ENCODE data around the gene RIN3.

GRCh38 chr14:92704821-92705220 is 191.2 kb downstream of the RIN3 start:
- TF ChIP-seq, protein P1, sequence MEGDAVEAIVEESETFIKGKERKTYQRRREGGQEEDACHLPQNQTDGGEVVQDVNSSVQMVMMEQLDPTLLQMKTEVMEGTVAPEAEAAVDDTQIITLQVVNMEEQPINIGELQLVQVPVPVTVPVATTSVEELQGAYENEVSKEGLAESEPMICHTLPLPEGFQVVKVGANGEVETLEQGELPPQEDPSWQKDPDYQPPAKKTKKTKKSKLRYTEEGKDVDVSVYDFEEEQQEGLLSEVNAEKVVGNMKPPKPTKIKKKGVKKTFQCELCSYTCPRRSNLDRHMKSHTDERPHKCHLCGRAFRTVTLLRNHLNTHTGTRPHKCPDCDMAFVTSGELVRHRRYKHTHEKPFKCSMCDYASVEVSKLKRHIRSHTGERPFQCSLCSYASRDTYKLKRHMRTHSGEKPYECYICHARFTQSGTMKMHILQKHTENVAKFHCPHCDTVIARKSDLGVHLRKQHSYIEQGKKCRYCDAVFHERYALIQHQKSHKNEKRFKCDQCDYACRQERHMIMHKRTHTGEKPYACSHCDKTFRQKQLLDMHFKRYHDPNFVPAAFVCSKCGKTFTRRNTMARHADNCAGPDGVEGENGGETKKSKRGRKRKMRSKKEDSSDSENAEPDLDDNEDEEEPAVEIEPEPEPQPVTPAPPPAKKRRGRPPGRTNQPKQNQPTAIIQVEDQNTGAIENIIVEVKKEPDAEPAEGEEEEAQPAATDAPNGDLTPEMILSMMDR (conservative IDR thresholded peaks at IDR 0.05; ENCODE audit: low read depth, low read length) = no peak
- TF ChIP-seq EZH2 (IDR thresholded peaks at IDR 0.05; ENCODE audit: borderline replicate concordance, low read depth, low read length, poor library complexity, severe bottlenecking) = no peak
